Upper lobe of left lung (tissue), 4 donors: Measurements from ENCODE around the gene TMEM236.

ENCODE experiments used
- CTCF ChIP-seq, 6 experiments: fragments of 450-650 bp in 4 of 6; fragments of 200-600 bp in 2 of 6; sonication (generic) in 2 of 6; IDR thresholded peaks; one replicate each; pipeline ENCODE4 v1.5.1; 2016 to 2019; ENCODE audit warnings: antibody characterized with exemption in 6 of 6
- POLR2AphosphoS5 ChIP-seq, 2 donors: sonication (generic); formaldehyde crosslinking; IDR thresholded peaks; one replicate each; pipeline ENCODE4 v1.5.1; 2017; ENCODE audit warnings: antibody characterized with exemption in 2 of 2

DNA sequence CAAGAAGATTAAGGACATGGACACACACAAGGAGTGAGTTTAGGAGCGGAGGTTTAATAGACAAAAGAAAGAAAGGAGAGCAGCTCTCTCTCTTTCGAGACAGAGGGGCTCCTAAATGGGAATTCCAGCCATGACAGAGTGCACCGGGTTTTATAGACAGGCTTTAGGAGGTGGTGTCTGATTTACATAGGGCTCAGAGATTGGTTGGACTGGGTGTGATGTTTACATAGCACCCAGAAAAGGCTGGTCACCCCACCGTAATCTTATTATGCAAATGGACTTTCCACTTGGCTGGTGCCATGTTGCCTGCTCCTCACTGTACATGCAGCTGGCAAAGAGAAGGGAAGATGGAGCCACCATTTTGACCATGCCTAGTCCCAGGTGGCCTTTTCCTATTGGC lies 28.7 kb downstream of the TMEM236 start:
- TF ChIP-seq CTCF (IDR thresholded peaks at IDR 0.05) = no peak
- no peak for TF ChIP-seq POLR2AphosphoS5 (IDR thresholded peaks at IDR 0.05)
